ENCODE data around the gene EPS8L2. TPM values are rescaled to one million over a fixed set of nuclear protein-coding genes. Genes with fewer than 3 reads are reported as not detected.

Gene EPS8L2
- total and polyA plus RNA-seq, 11 donors = 0.72 to 15.5 (median 1.5) TPM

DNA sequence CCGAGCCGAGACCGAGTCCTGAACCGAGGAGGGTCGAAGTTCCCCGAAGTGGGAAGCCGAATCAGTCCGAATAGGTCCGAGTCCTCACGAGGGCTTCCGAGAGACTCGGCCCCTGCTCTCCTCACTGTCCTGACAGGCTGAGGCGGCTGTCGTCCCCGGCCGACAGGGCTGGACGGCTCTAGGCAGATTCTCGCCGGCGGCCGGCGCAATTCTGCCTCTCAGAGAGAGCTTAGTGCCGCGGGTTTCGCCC, 10.8 kb upstream of the EPS8L2 start:
- intact Hi-C loops (cut with DNase I) = loop anchor here in 1 of 10 donors (5.0 kb wide), 1 partner anchor 128 kb away; no protein-coding TSS in a partner anchor
- WGBS, 4 donors = 0 to 2% (median 0%) methylated on average over 19 to 25 of the region's 25 CpGs
- TF ChIP-seq, protein P1, sequence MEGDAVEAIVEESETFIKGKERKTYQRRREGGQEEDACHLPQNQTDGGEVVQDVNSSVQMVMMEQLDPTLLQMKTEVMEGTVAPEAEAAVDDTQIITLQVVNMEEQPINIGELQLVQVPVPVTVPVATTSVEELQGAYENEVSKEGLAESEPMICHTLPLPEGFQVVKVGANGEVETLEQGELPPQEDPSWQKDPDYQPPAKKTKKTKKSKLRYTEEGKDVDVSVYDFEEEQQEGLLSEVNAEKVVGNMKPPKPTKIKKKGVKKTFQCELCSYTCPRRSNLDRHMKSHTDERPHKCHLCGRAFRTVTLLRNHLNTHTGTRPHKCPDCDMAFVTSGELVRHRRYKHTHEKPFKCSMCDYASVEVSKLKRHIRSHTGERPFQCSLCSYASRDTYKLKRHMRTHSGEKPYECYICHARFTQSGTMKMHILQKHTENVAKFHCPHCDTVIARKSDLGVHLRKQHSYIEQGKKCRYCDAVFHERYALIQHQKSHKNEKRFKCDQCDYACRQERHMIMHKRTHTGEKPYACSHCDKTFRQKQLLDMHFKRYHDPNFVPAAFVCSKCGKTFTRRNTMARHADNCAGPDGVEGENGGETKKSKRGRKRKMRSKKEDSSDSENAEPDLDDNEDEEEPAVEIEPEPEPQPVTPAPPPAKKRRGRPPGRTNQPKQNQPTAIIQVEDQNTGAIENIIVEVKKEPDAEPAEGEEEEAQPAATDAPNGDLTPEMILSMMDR (IDR thresholded peaks at IDR 0.05) = no peak
- TF ChIP-seq POLR2A (IDR thresholded peaks at IDR 0.05) = no peak

DNA sequence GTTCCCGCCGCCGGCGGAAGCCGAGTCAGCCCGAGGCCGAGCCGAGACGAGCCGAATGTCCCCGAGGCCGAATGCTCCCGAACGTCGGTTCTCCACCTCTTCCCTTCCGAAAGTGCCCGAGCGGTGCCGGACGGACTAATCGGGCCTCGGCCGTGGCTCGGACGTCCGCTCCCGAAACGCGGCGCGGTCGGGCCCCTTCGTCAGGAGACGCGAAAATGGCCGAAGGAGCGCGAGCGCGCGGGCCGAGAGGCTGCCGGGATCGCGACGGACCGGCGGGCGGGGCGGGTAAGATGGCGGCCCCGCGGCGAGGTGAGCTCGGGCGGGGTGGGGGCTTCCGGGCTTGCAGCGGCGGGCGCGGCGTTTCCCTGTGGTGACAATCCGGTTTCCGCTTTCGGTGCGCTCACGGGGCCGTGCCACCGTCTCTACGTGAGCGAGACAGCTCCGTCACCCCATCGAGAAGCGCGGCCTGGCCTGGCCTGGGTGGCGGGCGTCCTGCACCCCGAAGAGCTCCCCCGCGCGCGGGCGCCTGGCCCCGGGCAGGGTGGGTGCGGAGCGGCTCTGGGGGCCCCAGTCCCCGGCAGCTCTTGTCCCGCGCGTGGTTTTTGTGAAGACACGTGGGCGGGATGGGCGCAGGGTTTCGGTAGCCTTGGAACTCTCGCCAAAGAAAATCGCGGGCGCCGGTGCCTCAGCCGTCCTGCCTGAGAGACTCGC, 10.3 kb upstream of the EPS8L2 start, which contains the start of gene TMEM80:
Gene TMEM80, plus strand, starts transcription at position 279 of the 711 bp plus-strand sequence. Its CDS starts 12 bp downstream, at position 291.
- peak in 1 of 2 donors; percentile 76 for TF ChIP-seq POLR2A (IDR thresholded peaks at IDR 0.05)
- TF ChIP-seq, protein P1 (IDR thresholded peaks at IDR 0.05) = no peak
- H3K9me3 ChIP-seq = no peaks in the 10 kb centered on the region
- peaks cover 0 to 29% (median 8%) of the 10 kb centered on the region in 9 donors for H3K36me3 ChIP-seq
- peak within 1 kb of the TSS; percentile 98 to 100 (median 100) for H3K27ac ChIP-seq
- ATAC-seq = peak; percentile 87 to 93 (median 90)
- H3K4me1 ChIP-seq = peaks cover 8 to 45% (median 32%) of the 10 kb centered on the region in 12 donors
- WGBS, 4 donors = 0 to 1% (median 0%) methylated on average over 25 to 101 of the region's 101 CpGs
- H3K27me3 ChIP-seq = no peaks in the 10 kb centered on the region
- DNase-seq = peak; percentile 99 to 100 (median 100)
- peak within 1 kb of the TSS; percentile 61 to 99 (median 94) for H3K4me3 ChIP-seq
- intact Hi-C loops (cut with DNase I) = loop anchor here in 1 of 10 donors (5.0 kb wide), 1 partner anchor 128 kb away; no protein-coding TSS in a partner anchor

More for the DNA sequence above, 10.8 kb upstream of the EPS8L2 start:
- no peaks in the 10 kb centered on the region for H3K9me3 ChIP-seq
- ATAC-seq = no peak
- DNase-seq = no peak
- peaks cover 8 to 45% (median 32%) of the 10 kb centered on the region in 12 donors for H3K4me1 ChIP-seq
- H3K36me3 ChIP-seq = peaks cover 0 to 24% (median 6%) of the 10 kb centered on the region in 9 donors
- H3K27ac ChIP-seq = peak overlapping the region; percentile 98 to 100 (median 100)
- no peaks in the 10 kb centered on the region for H3K27me3 ChIP-seq
- H3K4me3 ChIP-seq = peak overlapping the region; percentile 61 to 99 (median 94)

DNA sequence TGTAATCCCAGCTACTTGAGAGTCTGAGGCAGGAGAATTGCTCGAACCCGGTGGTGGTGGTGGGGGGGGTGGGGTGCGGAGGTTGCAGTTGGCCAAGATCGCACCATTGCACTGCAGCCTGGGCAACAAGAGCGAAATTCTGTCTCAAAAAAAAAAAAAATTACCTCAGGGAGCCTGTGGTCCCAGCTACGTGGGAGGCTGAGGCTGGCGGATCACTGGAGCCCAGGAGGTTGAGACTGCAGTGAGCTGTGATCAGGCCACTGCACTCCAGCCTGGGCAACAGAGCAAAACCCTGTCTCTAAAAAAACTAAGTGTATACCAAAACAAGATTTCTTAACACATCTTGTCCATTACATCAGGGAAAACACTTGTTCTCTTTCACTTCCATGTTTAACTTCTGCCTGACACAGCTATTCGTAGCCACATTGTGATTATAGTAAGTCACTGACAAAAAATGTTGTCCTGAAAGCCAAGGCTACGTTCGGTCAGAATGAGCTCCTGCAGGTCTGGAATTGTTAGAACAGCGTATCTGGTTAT, 9.0 kb upstream of the EPS8L2 start:
- Histone ChIP-seq H3K9me3 (no peaks in the 10 kb centered on the region), H3K36me3 (peaks cover 0 to 29% (median 15%) of the 10 kb centered on the region in 9 donors), H3K27me3 (no peaks in the 10 kb centered on the region), H3K27ac (peak overlapping the region; percentile 14 to 100 (median 98)), H3K4me1 (peaks cover 8 to 40% (median 32%) of the 10 kb centered on the region in 12 donors), H3K4me3 (peak overlapping the region in 7 of 12 donors; percentile 72 to 99 (median 95))
- intact Hi-C loops (cut with DNase I) = loop anchor here in 1 of 10 donors (5.0 kb wide), 1 partner anchor 130 kb away; no protein-coding TSS in a partner anchor
- TF ChIP-seq, protein P1 (IDR thresholded peaks at IDR 0.05) = no peak
- TF ChIP-seq POLR2A (IDR thresholded peaks at IDR 0.05) = no peak
- WGBS, 4 donors = 71 to 88% (median 78%) methylated on average over 11 of the region's 11 CpGs
- DNase-seq (peak in 1 of 5 donors; percentile 33), ATAC-seq (no peak)

DNA sequence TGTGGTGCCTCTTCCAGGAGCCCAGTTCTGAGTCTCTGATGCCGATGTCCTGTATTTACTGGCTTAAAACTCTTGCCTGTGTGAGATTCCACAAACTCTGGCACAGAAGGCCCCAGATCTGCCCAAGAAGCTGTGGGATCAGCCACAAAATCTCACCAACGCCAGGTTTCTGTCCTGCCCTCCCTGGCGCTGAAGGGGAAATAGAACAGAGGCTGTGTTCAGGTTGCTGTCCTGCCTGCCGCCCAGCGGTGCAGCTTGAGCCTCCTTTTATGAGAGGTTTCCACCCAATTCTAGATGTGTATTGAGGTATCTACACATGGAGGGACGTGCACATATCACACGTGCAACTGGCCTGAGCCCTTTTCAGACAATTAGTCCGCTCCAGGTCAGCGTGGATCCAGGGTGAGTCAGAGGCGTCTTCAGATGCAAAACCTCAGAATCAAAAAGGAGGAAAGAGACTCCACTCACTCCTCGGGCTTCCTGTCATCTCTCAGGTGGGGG, 8.2 kb upstream of the EPS8L2 start:
- H3K9me3 ChIP-seq = no peaks in the 10 kb centered on the region
- peak in 1 of 5 donors; percentile 15 for DNase-seq
- ATAC-seq = no peak
- peak overlapping the region in 9 of 12 donors; percentile 26 to 100 (median 99) for H3K27ac ChIP-seq
- H3K36me3 ChIP-seq = peaks cover 0 to 35% (median 22%) of the 10 kb centered on the region in 9 donors
- H3K4me1 ChIP-seq = peaks cover 8 to 48% (median 32%) of the 10 kb centered on the region in 12 donors
- H3K4me3 ChIP-seq = peak overlapping the region in 3 of 12 donors; percentile 19 to 99 (median 95)
- H3K27me3 ChIP-seq = no peaks in the 10 kb centered on the region
- WGBS, 4 donors = 83 to 91% (median 89%) methylated on average over 11 of the region's 11 CpGs
- TF ChIP-seq, protein P1 (IDR thresholded peaks at IDR 0.05) = no peak
- no peak for TF ChIP-seq POLR2A (IDR thresholded peaks at IDR 0.05)
- intact Hi-C loops (cut with DNase I) = loop anchor here in 1 of 10 donors (5.0 kb wide), 1 partner anchor 131 kb away; no protein-coding TSS in a partner anchor
